GDM1 (cell line): ENCODE measurements around the gene SERPINE2.
"Not testable (repeated sequence)": the region's sequence is repeated elsewhere in the genome, so short reads cannot be mapped to it uniquely, and the experiment has no call there.

Experiments used
- DNase-seq: peaks from one replicate; lab custom pipeline; 2025; lab: John Stamatoyannopoulos, UW

SERPINE2 gene

DNA sequence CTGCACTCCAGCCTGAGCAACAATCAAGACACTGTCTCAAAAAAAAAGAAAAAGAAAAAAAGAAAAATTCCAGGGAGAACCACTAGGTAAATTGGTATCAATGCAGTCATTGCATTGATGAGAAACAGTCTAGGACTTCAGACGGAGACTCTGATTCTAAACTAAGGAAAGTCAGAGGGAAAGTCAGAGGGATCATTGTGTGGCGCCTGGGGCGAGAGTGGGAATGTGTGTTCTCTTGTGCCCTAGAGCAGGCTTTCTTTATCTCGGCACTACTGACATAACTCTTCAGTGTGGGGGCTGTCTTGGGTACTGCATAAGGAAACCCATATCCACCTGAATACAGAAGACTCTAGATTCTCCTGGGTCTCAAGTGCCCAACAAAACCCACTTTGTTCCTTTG, 24.8 kb downstream of the SERPINE2 start:
- DNase-seq = no peak

DNA sequence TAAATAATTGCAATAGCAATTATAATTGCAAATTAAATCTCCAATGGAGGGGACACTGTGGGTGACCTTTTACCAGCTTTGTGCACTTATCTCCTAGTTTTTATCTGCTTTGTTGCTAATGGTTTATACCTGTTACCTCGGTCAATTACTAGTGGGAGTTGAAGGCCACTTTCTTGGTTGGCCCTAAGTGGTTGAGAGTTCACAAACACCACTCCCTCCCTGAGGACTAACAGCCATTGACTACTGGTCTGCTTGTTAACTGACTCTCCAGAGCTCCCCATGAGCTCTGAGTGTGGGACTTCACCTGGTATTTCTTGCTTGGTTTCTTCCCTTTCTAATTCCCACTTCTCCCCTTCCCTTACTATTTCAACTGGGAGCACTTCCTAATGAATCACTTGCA, 27.2 kb downstream of the SERPINE2 start:
- DNase-seq = no peak

DNA sequence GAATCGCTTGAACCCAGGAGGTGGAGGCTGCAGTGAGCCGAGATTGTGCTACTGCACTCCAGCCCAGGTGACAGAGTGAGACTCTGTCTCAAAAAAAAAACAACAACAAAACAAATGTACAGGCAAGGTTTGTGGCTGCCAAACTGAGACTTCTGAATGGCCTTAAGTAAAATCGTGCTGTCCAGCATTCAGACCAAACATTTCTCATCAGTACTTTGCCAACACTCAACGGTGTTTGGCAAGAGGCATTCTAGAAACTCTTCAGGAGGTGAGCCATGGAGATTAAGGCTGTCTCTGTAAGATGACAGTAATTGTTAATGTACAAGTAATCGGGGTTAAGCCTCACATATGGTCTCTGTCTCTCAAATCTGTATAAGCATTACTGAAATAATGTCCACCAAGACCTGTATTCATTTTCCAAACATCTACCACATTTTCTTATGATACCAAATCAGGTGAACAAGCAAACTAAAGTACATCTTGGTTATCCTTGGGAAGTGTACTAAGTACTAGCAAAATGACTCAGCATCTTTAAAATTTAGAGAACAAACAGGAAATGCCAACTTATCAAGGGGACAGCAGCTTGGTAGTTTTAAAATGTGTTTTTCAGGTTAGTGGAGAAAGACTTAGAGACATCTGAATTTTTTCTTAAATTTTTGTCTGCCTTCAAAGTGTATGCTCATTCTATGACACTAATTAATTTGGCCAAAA, 29.3 kb downstream of the SERPINE2 start:
- DNase-seq = no peak

DNA sequence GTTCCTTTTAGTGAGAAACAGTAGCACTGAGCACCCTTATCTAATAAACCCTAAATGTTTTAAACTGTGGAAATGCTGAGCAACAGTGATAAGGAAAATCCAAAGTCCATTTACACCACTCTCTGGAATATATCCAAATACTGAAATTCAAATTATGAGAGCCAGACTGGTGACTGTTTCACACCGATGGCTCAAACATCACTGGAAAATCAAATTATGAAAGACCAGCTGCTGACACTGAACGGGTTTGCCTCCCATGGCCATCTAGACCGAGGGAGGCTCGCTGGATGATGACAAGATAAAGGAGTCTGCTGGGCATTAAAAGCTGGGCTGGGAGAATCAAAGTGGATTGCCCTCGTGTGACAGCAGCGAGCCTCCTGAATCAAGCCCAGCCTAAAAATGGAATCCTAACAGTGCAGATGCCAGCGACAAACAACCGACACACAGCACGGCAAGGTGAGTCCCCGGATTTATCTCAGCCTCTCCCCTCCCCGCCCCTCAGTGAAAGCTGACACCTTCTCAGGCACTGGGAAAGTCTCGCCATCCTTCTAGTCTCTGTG, 30.3 kb downstream of the SERPINE2 start:
- DNase-seq = no peak

DNA sequence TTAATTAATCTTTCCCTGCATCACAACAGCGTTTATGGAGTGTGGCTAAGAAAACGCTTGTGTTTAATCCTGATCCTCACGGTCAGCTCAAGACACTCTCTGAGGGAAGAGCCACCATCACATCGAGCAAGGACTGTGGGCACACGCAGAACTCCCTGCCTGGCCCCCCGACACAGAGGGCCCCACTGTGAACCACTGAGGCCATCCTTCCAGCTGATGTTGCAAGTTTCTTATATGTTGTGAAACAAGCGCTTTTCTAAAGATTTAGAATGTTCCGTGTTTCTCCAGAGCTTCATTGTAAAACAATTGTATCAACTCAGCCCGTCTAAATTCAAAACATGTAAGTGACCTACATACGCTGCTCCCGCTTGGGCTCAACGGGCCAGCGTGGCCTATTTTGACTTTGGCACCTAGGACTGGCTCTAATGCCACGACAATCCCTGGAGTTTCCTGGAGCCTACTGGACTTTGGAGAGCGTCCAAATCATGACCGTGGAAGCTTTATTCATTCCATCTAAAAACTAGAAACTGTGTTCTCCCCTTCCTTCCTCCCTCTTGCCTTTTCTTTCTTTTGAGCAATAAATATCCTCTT, 34.9 kb downstream of the SERPINE2 start:
- no peak for DNase-seq

DNA sequence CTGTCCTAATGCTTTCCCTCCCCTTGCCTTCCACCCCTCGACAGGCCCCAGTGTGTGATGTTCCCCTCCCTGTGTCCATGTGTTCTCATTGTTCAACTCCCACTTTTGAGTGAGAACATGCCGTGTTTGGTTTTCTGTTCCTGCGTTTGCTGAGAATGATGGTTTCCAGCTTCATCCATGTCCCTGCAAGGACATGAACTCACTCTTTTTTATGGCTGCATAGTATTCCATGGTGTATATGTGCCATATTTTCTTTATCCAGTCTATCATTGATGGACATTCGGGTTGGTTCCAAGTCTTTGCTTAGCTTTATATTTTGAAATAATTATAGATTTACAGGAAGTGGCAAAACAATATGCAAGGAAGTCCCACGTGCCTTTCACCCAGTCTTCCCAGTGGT, 38.4 kb downstream of the SERPINE2 start:
- not testable (repeated sequence) for DNase-seq

DNA sequence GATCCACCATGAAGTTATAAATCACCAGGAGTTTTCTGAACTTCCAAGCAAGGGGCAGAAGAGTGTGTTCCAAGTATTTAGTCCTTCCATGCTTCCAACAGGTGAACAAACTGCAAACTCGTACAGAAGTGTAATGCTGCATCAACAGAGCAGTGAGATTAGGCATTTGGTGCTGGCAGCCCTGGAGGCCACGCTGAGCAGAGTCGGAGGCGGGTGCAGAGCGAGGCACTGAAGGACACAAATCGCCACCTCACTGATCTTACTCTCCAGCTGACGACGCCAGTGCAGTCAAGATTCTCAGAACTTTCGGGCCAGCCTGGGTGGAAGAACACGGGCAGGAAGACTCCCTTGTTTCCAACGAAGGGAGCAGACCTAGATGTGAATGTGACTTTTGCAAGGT, 39.2 kb downstream of the SERPINE2 start:
- no peak for DNase-seq

DNA sequence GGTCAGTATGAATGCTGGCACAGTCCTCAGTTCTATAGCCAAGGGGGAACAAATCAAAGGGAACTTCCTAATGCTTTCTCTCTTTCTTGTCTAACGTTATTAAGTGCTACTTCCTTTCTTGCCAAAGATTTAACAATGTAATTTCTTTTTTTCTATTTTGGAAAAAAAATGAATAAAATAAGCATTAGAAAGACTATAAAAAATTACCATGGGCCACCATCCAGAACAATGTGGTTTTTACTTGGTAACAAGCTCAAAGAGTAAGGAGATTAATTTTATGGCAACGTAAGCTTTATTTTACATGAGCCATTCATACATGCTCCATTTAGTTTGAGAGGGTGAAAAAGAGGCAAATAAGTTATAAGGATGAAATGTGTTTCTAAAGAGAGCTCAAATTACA, 40.1 kb downstream of the SERPINE2 start:
- no peak for DNase-seq

DNA sequence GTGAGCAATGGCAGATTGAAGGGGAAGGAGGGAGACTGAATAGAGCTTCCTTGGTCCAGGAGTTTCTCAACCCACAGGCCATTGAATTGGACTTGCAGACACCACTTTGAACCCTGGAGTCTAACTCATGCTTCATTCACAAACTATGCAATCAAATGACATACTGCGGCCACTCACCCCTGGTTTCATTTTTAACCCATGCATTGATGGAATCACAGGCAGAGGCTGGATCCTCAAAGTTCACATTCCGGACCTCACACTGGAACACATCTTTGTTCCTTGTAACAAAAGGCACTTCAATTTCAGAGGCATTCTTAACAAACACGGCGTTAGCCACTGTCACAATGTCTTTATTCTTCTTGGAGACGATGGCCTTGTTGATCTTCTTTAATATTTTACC, 41.1 kb downstream of the SERPINE2 start:
- DNase-seq = no peak

DNA sequence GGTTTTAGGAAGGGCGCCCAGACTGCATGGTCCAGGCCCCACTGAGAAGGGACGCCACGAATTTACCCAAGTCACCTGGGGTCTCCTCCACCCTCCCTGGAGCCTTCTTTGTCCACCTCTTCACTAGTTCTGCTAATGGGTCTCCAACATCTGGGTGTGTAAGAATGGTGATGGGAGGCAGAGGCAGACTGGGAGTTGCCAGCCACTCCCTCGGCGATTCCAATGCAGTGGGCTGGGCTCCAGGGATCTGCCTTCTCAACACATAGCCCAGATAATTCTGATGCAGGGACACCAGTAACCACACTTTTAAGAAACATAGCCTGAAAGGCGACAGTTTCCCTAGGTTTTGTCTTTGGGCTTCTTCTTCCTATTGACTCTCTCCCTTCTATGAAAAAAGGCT, 42.7 kb downstream of the SERPINE2 start:
- no peak for DNase-seq

DNA sequence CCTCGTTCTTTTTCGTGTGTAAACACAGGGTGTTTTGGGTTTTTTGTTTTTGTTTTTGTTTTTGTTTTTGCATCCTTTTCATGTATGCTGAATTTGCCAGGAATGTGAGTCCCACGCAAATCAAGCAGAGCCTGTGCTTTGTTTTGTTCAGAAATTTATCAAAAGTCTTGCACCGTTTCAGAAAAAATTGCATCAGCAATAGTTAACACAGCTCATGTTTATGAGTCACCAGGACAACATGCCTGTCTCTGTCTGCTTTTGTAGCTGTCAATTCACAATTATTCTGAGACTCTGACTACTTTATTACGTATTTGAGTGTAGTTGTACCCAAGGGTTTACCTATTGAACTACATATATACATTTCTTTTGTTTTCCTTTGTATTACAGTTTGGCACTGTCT, 43.5 kb downstream of the SERPINE2 start:
- DNase-seq = no peak

DNA sequence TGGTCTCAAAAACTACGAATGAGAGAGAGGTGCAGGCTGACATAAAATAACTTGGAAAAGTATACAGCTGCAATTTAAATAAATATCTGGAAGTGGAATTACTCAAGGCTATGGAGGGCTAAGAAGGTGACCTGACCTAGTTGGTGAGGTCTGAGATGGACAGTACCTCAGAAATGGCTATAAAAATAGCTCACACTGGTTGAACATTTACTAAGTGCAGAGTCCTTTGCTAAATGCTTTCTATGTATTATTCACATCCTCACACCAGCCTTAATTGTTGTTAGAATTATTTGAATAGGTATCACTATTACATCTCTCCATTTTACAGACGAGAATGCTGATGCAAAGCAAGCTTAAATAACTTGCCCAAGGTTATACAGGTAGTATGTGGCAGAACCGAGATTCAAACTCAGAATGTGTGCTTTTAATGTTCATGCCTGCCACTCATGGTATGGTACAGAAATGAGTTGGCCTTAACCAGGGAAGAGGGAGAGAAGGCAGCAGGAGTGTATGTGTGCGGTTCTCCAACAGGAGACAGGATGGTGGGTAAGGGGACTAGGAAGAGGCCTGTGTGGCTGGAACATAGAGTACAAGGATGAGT, 44.4 kb downstream of the SERPINE2 start:
- no peak for DNase-seq

DNA sequence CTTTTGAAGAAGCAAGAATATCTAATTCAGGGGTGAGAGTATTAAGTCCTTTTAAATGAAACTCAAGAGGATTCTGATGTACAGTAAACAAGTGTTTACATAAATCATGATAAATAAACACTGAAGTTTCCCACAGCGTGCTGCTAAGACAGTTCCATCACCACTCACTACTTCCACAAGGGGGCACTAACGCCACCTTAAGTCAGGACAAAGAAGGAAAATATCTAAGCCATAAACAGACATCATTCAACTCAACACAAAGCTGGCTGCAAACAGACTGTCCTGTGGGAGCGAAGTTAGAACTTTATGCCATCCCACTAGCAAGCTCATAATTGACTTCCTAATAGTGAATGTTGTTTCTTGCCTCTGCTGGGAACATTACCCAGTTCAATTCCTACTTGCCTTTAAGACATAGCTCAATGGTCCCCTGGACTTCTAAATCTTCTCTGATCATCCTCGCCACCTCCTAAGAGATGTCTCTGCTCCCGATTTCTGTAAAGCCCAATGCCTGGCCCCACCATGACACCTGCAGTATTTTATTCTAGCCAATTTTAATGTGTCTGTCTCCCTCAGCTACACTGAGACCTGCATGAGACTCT, 45.4 kb downstream of the SERPINE2 start:
- DNase-seq = peak; percentile 36

DNA sequence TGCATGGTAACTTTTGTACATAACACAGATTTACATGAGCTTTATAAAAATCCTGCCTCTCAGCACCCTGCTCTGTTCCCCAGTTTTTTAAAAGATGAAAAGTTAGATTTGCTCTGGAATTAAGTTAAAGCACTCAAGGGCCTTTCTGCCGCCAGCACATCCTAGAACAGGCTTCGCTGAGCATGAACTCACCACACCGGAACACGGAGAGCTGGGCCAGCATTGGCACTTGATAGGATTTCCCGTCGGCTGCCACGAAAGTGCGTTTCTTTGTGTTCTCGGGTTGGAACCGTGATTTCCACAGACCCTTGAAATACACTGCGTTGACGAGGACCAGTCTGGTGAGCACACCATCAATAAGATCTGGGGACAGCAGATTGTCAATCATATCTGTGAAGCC, 47.5 kb downstream of the SERPINE2 start:
- DNase-seq = no peak

DNA sequence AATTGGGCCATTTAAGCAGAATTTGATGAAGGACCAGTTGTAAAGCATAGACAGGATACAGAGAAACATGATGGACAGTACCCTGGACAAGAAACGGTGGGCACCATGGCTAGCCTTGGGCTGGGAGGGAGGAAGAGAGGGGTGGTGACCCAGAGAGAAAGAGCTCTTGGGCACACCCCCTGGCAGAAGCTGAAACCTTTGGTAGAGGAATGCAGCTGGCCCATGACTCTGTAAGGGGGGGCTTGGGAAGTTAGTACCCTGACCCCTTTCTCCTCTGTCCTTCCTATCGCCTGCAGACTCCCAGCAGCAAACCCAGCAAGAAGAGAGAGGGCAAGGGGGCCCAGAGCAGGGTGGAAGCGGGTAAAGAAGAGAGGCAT, 49.2 kb downstream of the SERPINE2 start:
- no peak for DNase-seq

DNA sequence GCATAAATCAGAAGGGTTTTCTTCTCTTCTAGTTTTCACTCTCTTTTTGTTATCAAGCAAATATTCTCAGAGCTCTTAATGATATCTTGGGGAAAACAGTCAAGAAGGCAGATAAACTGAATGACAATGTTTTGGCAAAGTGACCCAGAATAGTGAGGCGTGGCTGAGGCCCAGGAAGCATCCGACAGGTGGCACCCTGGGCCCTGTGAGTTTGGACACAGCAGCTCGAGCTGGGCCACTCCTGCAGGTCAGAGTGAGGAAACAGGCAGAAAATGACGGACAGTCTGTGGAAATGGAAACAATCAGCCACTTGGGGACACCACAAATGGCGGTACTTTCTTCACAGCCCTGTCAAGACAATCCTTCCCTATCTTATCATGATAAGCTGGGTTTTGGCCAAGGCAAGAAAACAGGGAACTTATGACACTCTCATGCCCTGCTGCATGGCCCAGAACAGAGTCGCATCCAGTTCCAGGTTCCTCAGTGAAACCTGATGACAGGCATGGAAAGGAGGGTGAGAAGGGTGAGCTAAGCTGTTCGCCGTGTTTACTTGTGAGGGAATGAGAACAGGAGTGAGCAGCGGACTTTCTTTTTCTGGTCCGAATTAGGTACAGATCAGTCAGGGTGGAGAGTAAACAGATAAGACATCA, 49.8 kb downstream of the SERPINE2 start:
- DNase-seq = no peak

DNA sequence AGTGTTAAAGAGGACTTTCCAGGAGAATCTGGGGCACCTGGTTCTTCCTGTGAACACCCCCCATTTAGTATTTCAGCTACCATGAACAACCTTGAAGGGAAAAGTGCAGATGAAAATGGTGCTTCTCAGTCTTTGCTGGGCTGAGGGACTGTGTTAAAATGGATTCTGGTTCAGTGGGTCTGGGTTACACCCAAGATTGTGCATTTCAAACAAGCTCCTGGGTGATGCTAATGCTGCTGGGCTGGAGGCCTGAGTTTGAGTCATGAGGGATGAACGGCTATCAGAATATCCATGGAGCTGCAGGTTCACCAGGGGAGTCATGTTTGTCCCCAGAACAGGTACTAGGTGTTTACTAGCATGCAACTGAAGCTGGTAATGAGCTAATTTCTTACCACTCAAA, 57.8 kb downstream of the SERPINE2 start:
- no peak for DNase-seq

DNA sequence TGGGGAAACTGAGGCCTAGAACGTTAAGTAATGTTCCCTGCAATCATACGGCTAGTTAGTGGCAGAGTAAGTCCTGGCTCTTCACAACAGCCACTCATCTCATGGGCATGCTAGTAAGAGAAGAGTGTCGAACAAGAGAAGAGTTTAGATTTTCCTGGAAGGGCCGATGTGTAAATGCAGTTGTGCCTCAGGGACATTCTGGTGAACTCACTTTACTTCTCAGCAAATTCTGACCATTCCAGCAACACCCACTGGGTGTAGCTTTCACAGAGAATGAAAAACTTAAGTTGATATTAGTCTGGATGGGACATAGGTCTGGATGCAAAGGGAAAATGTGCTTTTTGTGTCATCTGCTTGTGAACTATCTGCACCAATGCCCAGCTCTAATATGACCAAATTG, 58.3 kb downstream of the SERPINE2 start:
- DNase-seq = no peak

DNA sequence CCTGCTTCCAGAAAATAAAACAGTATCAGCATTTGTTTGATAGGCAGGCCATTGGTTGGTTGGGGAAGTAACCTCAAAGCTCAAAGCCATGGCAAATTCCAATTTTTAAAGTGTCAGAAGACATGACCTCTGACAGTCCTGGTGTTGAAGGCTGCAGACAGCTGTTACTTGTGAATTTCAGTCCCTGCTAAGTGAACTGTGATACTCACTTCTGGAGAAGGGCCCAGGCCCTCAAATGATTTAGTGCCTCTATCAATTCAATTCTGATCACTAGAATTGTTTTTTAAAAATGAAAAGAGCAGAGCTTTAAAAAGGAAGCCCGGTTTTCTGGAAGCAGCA, 58.7 kb downstream of the SERPINE2 start:
- DNase-seq = no peak

DNA sequence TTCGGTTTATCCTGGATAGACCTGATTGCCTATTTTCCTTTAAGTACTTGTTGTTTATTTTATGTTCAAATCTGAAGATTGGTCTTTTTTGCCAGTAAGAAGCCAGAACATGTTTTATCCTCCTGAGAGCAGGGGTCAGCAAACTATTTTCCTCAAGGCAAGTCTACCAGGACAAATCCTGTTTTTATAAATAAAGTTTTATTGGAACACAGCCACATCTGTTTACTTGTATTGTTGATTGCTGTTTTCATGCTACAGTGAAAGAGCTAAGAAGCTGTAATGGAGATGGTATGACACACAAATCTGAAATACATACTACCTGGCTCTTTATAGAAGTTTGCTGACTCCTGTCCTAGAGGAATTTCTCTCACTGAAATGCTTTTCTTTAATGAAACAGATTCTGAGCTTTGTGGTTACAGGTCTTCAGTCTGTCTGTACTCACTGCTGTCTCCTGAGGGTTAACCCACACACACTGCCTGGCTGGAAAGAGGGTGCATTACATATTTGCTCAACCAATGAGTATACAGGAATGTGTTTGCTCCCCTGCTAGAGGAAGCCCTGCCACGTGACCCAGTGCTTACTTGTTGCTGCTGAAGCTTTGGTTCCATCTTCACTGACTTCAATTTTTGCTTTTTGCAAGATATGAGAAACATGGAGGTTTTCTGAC, 59.2 kb downstream of the SERPINE2 start:
- DNase-seq = no peak

DNA sequence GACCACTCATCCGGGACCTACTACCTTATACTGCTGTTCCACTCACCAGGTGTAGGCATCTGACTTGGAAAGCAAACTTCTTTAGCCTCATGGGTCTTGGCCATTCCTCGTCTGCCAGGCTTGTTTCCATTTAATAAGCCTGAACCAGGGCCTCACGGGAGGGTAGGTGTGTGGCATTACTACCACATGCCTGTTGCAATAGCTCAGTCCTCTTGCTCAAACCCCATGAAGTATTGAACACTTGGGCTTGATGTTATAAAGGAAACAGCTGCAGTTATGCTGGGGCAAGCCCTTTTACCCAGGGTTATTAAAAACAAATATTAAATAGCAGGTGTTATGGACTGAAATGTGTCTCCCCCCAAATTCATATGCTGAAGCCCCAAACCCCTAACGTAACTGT, 60.6 kb downstream of the SERPINE2 start:
- DNase-seq = no peak

DNA sequence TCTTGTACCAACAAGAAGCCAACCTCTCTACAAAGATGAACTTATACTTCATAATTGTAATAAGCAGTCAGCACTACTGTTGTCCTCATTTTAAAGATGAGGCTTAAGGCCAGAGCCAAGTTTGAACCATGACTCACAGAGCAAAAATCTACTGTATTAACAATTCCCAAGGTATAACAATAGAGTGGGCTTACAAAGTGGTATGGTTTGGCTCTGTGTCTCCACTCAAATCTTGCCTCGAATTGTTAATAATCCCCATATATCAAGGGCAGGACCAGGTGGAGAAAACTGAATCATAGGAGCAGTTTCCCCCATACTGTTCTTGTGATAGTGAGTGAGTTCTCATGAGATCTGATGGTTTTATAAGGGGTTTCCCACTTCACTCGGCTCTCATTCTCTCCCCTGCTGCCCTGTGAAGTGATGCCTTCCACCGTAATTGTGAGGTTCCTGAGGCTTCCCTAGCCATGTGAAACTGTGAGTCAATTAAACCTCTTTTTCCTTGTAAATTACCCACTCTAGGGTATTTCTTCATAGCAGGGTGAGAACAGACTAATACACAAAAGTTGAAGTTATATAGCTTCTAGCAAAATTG, 62.4 kb downstream of the SERPINE2 start:
- no peak for DNase-seq
